GM21367 (cell line): Measurements from ENCODE around the gene SOX9.

Source experiments
- ATAC-seq: cut with Tn5 transposase; IDR thresholded peaks from one replicate; pipeline ENCODE4 v1.9.1; 2021; ENCODE audit not compliant: unreplicated experiment

The SOX9 gene

GRCh38 chr17:72120642-72121163 lies at the start of gene SOX9:
Gene SOX9 (plus strand): TSS chr17:72121020. CDS start chr17:72121392, 372 bp downstream.
- peak; percentile 75 for ATAC-seq

- ATAC-seq, result no peak
Measured at GRCh38 chr17:72071330-72071729, 49.5 kb upstream of the SOX9 start.

GRCh38 chr17:72075995-72076677 lies 44.7 kb upstream of the SOX9 start:
- no peak for ATAC-seq

- no peak for ATAC-seq
Measured at GRCh38 chr17:72076678-72077030, 44.2 kb upstream of the SOX9 start.

GRCh38 chr17:72077326-72077960 lies 43.4 kb upstream of the SOX9 start:
- ATAC-seq, result no peak

- ATAC-seq, result no peak
Measured at GRCh38 chr17:72079700-72080099, 41.1 kb upstream of the SOX9 start.

- ATAC-seq, result no peak
Measured at GRCh38 chr17:72087876-72088275, 32.9 kb upstream of the SOX9 start.

- no peak for ATAC-seq
Measured at GRCh38 chr17:72089453-72089987, 31.3 kb upstream of the SOX9 start.

GRCh38 chr17:72090108-72090507 lies 30.7 kb upstream of the SOX9 start:
- ATAC-seq, result no peak

- no peak for ATAC-seq
Measured at GRCh38 chr17:72092710-72093322, 28.0 kb upstream of the SOX9 start.

GRCh38 chr17:72093707-72094106 lies 27.1 kb upstream of the SOX9 start:
- ATAC-seq, result no peak

- ATAC-seq, result no peak
Measured at GRCh38 chr17:72095316-72095715, 25.5 kb upstream of the SOX9 start.

- no peak for ATAC-seq
Measured at GRCh38 chr17:72097144-72097543, 23.7 kb upstream of the SOX9 start.

- ATAC-seq, result no peak
Measured at GRCh38 chr17:72099919-72100318, 20.9 kb upstream of the SOX9 start.

GRCh38 chr17:72100470-72100869 lies 20.4 kb upstream of the SOX9 start:
- ATAC-seq, result no peak

- no peak for ATAC-seq
Measured at GRCh38 chr17:72101526-72101925, 19.3 kb upstream of the SOX9 start.

- no peak for ATAC-seq
Measured at GRCh38 chr17:72102366-72102765, 18.5 kb upstream of the SOX9 start.

GRCh38 chr17:72104164-72104862 lies 16.5 kb upstream of the SOX9 start:
- no peak for ATAC-seq

- no peak for ATAC-seq
Measured at GRCh38 chr17:72104863-72105234, 16.0 kb upstream of the SOX9 start.

- ATAC-seq, result no peak
Measured at GRCh38 chr17:72107100-72107499, 13.7 kb upstream of the SOX9 start.

GRCh38 chr17:72110231-72110941 lies 10.4 kb upstream of the SOX9 start:
- ATAC-seq, result no peak
